Nephron (organoid): ENCODE data around the gene NR5A2.

Experiments
- H3K27ac Mint-ChIP-seq, 3 experiments: 2 replicates each; pipeline ENCODE4 v1.8.0; 2020; ENCODE audit warnings: mixed read lengths in 3 of 3, mild to moderate bottlenecking in 2 of 3, moderate library complexity in 1 of 3
- H3K27me3 Mint-ChIP-seq: 2 replicates; pipeline ENCODE4 v1.8.0; 2021; ENCODE audit warnings: low read depth, mild to moderate bottlenecking, moderate library complexity, mixed read lengths
- H3K36me3 Mint-ChIP-seq: 2 replicates; pipeline ENCODE4 v1.8.0; 2020; ENCODE audit warnings: low read depth, mixed read lengths
- H3K4me1 Mint-ChIP-seq: 2 replicates; pipeline ENCODE4 v1.8.0; 2020; ENCODE audit warnings: mixed read lengths
- H3K4me3 Mint-ChIP-seq, 3 experiments: 2 replicates each; pipeline ENCODE4 v1.8.0; 2020; ENCODE audit warnings: mild to moderate bottlenecking in 3 of 3, mixed read lengths in 3 of 3, moderate library complexity in 2 of 3
- H3K9me3 Mint-ChIP-seq: 2 replicates; pipeline ENCODE4 v1.8.0; 2020; ENCODE audit warnings: mixed read lengths
- TF ChIP-seq, protein P1 (sequence below), 3 experiments: fragments of 200-600 bp; sonication (generic); IDR thresholded peaks; one replicate each; pipeline ENCODE4 v1.5.0; 2021; ENCODE audit warnings: antibody characterized with exemption in 3 of 3; ENCODE audit not compliant: unreplicated experiment in 3 of 3

Gene NR5A2

DNA sequence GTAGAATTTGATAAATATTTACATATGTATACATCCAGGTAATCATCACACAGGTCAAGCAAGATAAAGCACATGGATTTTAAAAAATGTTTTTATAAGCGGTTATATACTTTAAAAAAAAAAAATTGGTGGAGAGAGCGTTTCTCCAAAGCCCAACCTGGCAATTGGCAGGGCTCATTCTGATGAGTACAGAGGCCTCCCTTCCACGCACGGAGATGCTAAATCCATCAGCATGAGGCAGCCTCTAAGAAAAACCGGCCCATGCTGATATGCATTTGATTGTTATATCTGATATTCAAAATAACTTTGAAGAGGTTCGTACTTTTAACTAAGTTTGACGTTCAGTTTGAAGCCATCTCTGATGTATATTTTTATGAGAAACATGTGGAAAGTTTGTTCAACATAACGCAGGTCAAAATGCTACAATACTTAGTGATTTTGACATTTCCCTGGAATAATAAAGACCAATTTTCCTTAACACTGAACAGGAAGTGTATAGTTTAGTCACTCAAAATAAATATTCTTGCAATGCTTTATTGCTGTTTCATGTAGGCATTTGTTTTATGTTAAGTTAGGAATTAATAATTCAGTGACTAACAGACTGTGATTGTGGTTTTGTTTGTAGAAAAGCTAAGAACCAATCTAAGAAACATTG lies 151.7 kb downstream of the NR5A2 start:
- H3K4me3 Mint-ChIP-seq = no peak overlapping the region
- H3K36me3 Mint-ChIP-seq = no peaks in the 10 kb centered on the region
- TF ChIP-seq, protein P1, sequence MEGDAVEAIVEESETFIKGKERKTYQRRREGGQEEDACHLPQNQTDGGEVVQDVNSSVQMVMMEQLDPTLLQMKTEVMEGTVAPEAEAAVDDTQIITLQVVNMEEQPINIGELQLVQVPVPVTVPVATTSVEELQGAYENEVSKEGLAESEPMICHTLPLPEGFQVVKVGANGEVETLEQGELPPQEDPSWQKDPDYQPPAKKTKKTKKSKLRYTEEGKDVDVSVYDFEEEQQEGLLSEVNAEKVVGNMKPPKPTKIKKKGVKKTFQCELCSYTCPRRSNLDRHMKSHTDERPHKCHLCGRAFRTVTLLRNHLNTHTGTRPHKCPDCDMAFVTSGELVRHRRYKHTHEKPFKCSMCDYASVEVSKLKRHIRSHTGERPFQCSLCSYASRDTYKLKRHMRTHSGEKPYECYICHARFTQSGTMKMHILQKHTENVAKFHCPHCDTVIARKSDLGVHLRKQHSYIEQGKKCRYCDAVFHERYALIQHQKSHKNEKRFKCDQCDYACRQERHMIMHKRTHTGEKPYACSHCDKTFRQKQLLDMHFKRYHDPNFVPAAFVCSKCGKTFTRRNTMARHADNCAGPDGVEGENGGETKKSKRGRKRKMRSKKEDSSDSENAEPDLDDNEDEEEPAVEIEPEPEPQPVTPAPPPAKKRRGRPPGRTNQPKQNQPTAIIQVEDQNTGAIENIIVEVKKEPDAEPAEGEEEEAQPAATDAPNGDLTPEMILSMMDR (IDR thresholded peaks at IDR 0.05; ENCODE audit: unreplicated experiment in 3 of 3) = no peak
- peak overlapping the region; percentile 22 to 29 (median 26) for H3K27ac Mint-ChIP-seq
- peaks cover 3% of the 10 kb centered on the region for H3K27me3 Mint-ChIP-seq
- no peaks in the 10 kb centered on the region for H3K9me3 Mint-ChIP-seq
- H3K4me1 Mint-ChIP-seq = peaks cover 15% of the 10 kb centered on the region

DNA sequence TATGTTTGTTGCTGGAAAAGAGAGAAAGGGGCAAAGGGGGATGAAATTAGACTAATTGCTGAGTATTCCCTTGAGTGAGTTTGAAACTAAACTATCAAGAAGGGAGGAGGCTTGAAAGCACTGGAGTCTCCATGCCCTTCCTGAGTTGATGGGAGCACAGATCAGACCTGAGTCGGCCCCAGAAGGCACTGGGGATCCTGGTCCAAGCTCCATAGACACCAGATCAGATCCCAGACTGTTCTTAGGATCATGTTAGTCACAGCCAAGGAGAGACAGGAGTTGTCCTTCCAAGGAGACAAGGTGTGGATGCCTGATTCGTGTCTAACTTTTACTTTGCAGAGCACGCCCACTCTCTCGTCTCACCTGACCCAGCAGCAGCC lies 152.3 kb downstream of the NR5A2 start:
- peak overlapping the region; percentile 22 to 29 (median 26) for H3K27ac Mint-ChIP-seq
- H3K36me3 Mint-ChIP-seq = no peaks in the 10 kb centered on the region
- TF ChIP-seq, protein P1 (IDR thresholded peaks at IDR 0.05; ENCODE audit: unreplicated experiment in 3 of 3) = no peak
- H3K27me3 Mint-ChIP-seq = peaks cover 3% of the 10 kb centered on the region
- no peaks in the 10 kb centered on the region for H3K9me3 Mint-ChIP-seq
- no peak overlapping the region for H3K4me3 Mint-ChIP-seq
- peaks cover 17% of the 10 kb centered on the region for H3K4me1 Mint-ChIP-seq

DNA sequence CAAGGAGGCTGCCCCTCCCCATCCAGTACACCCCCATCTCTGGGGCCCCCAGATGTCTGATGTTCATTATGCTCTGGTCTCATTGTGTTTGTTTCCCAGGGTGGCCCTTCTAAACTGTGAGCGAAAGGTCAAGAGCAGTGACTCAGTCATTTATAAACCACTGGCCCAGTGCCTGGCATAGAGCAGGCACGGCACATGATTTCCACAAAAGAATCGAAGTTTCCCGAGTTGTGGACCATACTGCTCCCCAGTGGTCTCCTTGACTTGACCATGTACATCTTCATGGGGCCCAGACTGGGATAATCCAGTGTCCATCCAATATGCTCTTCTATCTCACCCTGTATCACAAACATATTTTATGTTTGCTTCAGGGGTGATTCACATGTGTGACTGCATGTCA lies 153.3 kb downstream of the NR5A2 start:
- Mint-ChIP-seq H3K27me3 (peaks cover 7% of the 10 kb centered on the region), H3K4me3 (no peak overlapping the region), H3K4me1 (peaks cover 17% of the 10 kb centered on the region), H3K36me3 (peaks cover 4% of the 10 kb centered on the region), H3K27ac (no peak overlapping the region), H3K9me3 (peaks cover 4% of the 10 kb centered on the region)
- TF ChIP-seq, protein P1 (IDR thresholded peaks at IDR 0.05; ENCODE audit: unreplicated experiment in 3 of 3) = no peak

DNA sequence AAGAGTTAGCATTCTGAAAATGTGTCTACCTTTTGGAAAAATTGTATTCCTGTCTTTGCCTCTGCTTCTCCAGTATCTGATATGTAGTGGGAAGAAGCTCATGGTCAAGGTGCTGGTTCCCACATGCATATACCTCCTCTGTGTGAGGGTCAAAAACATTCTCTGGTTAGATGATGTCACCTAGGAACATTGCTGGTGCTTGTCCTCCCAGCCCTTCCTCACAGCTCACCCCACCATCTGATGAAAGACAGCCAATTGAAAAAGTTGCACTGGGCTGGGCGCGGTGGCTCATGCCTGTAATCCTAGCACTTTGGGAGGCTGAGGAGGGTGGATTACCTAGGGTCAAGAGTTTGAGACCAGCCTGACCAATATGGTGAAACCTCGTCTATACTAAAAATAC lies 154.4 kb downstream of the NR5A2 start:
- H3K9me3 Mint-ChIP-seq = peaks cover 4% of the 10 kb centered on the region
- no peak overlapping the region for H3K4me3 Mint-ChIP-seq
- no peak overlapping the region for H3K27ac Mint-ChIP-seq
- TF ChIP-seq, protein P1 (IDR thresholded peaks at IDR 0.05; ENCODE audit: unreplicated experiment in 3 of 3) = no peak
- H3K27me3 Mint-ChIP-seq = peaks cover 7% of the 10 kb centered on the region
- peaks cover 17% of the 10 kb centered on the region for H3K4me1 Mint-ChIP-seq
- H3K36me3 Mint-ChIP-seq = peaks cover 4% of the 10 kb centered on the region

DNA sequence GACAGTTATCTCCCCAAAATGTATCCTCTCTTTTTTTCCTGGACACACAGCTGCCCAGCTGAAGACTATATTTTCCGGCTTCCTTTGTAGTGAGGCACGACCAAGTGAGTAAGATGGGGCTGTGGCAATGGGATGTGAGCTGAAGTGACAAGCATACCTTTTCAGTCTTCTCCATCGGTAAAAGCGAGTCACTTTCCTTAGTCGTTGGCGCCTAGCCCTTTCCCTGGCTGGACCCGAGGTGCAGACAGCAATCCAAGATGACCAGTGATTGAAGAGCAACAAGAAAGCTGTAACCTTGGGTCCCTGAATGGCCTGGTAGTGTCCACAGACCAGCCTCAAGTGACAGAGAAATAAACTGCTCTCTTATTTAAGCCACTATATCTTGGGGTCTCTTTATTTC lies 155.2 kb downstream of the NR5A2 start:
- Mint-ChIP-seq H3K27me3 (peaks cover 7% of the 10 kb centered on the region), H3K4me3 (no peak overlapping the region), H3K27ac (no peak overlapping the region), H3K4me1 (peaks cover 17% of the 10 kb centered on the region), H3K36me3 (peaks cover 4% of the 10 kb centered on the region), H3K9me3 (peaks cover 9% of the 10 kb centered on the region)
- TF ChIP-seq, protein P1 (IDR thresholded peaks at IDR 0.05; ENCODE audit: unreplicated experiment in 3 of 3) = no peak

DNA sequence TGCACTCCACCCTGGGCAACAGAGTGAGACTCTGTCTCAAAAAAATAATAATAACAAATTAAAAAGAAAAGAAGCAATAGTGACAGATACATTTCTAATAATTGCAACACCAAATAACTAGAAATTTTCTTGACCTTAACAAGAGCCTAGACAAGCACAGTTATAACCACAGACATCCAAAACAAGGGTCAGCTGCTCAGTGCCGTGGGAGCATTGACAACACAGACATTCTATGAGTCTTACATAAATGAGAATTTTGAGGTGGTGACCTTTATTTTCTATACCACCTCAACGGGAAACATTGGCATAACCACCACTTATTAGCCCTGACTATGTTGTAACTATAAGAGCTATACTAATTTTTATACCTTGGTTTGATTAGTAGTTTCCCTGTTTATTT lies 156.1 kb downstream of the NR5A2 start:
- H3K9me3 Mint-ChIP-seq = peaks cover 14% of the 10 kb centered on the region
- peaks cover 17% of the 10 kb centered on the region for H3K4me1 Mint-ChIP-seq
- peaks cover 7% of the 10 kb centered on the region for H3K27me3 Mint-ChIP-seq
- peak overlapping the region in 1 of 3 experiments; percentile 22 for H3K27ac Mint-ChIP-seq
- H3K4me3 Mint-ChIP-seq = no peak overlapping the region
- TF ChIP-seq, protein P1 (IDR thresholded peaks at IDR 0.05; ENCODE audit: unreplicated experiment in 3 of 3) = no peak
- peaks cover 4% of the 10 kb centered on the region for H3K36me3 Mint-ChIP-seq
